K562 (cell line): ENCODE results near the gene DGKZ. TPM values are rescaled to one million over a fixed set of nuclear protein-coding genes. Genes with fewer than 3 reads are reported as not detected.

Source experiments
- ATAC-seq: fragments of 200-7000 bp; cut with Tn5 transposase; 3 replicates; pipeline ENCODE4 v1.9.1; 2020; ENCODE audit warnings: moderate library complexity
- BruUV-seq: library from RNA; stranded (reverse); fragments of 400-500 nt; replicated peaks from 2 replicates; lab custom pipeline; 2021; lab: Mats Ljungman, UMichigan
- CTCF ChIA-PET: fragments of 300-600 bp; formaldehyde crosslinking; extraction: SDS; loops from one replicate; lab custom pipeline; 2021; ENCODE audit warnings: low intra/inter-chr PET ratio; lab: Yijun Ruan, JAX
- POLR2A ChIA-PET: fragments of 300-600, 350-650 bp; sonication (Branson Sonifier 250); formaldehyde crosslinking; extraction: SDS; loops from one replicate; lab custom pipeline; 2021; ENCODE audit warnings: antibody characterized with exemption, inconsistent platforms; lab: Yijun Ruan, JAX
- DNase-seq, 4 experiments: peaks; one replicate each; pipeline versions ENCODE4 v3.0.0 to v3.0.0-alpha.2; 2011 to 2018; ENCODE audit warnings: low spot score in 3 of 4, mixed read lengths in 3 of 4; ENCODE audit errors: extremely low read depth in 1 of 4
- FAIRE-seq: peaks from 2 replicates; lab custom pipeline; 2011; peaks lifted over from hg19 to GRCh38; lab: Jason Lieb, UNC
- H2AFZ ChIP-seq: 2 replicates; pipeline ENCODE4 v1.6.0; 2011; ENCODE audit warnings: low read depth, low read length, control low read depth, inconsistent platforms
- H3K27ac ChIP-seq: fragments of 200-600 bp; 3 replicates; pipeline ENCODE4 v1.8.0; 2011; ENCODE audit warnings: low read depth, mild to moderate bottlenecking, control low read depth, inconsistent platforms, low read length, moderate library complexity, mixed read lengths; ENCODE audit errors: extremely low read depth
- H3K27me3 ChIP-seq, 2 experiments: fragments of 300-600 bp in 1 of 2; 2 replicates in 1 of 2; 3 replicates in 1 of 2; pipeline versions ENCODE4 v1.6.0 to v1.8.0; 2011; ENCODE audit warnings: inconsistent platforms in 2 of 2, low read length in 2 of 2, mild to moderate bottlenecking in 1 of 2, mixed read lengths in 1 of 2, moderate library complexity in 1 of 2; ENCODE audit not compliant: control insufficient read depth in 2 of 2, insufficient read depth in 2 of 2
- H3K36me3 ChIP-seq: fragments of 300-600 bp; 3 replicates; pipeline ENCODE4 v1.8.0; 2011; ENCODE audit warnings: mild to moderate bottlenecking, low read length, inconsistent platforms; ENCODE audit not compliant: control insufficient read depth, insufficient read depth
- H3K4me1 ChIP-seq, 2 experiments: fragments of 200-600 bp in 1 of 2; replicated peaks in 1 of 2; 2 replicates in 1 of 2; 3 replicates in 1 of 2; pipeline versions ENCODE4 v1.5.1 to v1.8.0; 2011; ENCODE audit warnings: inconsistent platforms in 2 of 2, low read length in 2 of 2, mild to moderate bottlenecking in 1 of 2, mixed read lengths in 1 of 2, moderate library complexity in 1 of 2; ENCODE audit not compliant: control insufficient read depth in 2 of 2, insufficient read depth in 2 of 2
- H3K4me2 ChIP-seq: 2 replicates; pipeline ENCODE4 v1.6.1; 2011; ENCODE audit warnings: low read length, control low read depth, inconsistent platforms, mixed read lengths; ENCODE audit not compliant: insufficient read depth
- H3K4me3 ChIP-seq: fragments of 200-600 bp; sonication (generic), shearing (Covaris generic); 2 replicates; pipeline ENCODE4 v1.5.1; 2016; ENCODE audit warnings: control low read depth, inconsistent platforms
- H3K79me2 ChIP-seq: fragments of 200-600 bp; 3 replicates; pipeline ENCODE4 v1.8.0; 2011; ENCODE audit warnings: low read length, inconsistent platforms; ENCODE audit not compliant: control insufficient read depth, insufficient read depth
- H3K9ac ChIP-seq, 2 experiments: 2 replicates each; pipeline versions ENCODE4 v1.6.0 to v1.6.1; 2011; ENCODE audit warnings: low read depth in 2 of 2, low read length in 2 of 2, control low read depth in 1 of 2, inconsistent platforms in 1 of 2, mild to moderate bottlenecking in 1 of 2, mixed read lengths in 1 of 2; ENCODE audit not compliant: insufficient read depth in 1 of 2
- H3K9me1 ChIP-seq: one replicate; pipeline ENCODE4 v1.6.0; 2011; ENCODE audit warnings: inconsistent platforms, mild to moderate bottlenecking, low read length, moderate library complexity; ENCODE audit not compliant: control insufficient read depth, insufficient read depth
- H3K9me3 ChIP-seq: replicated peaks from 2 replicates; pipeline ENCODE4 v1.5.1; 2011; ENCODE audit warnings: low read depth, low read length, inconsistent platforms; ENCODE audit not compliant: control insufficient read depth, insufficient read depth
- H4K20me1 ChIP-seq: replicated peaks from 2 replicates; pipeline ENCODE4 v1.6.1; 2011; ENCODE audit warnings: low read length, inconsistent platforms, mixed read lengths; ENCODE audit not compliant: control insufficient read depth, insufficient read depth
- CEBPB ChIP-seq: fragments of 450-650 bp; IDR thresholded peaks from 2 replicates; pipeline ENCODE4 v1.6.1; 2016; ENCODE audit warnings: missing genetic modification characterization, missing compliant biosample characterization
- GABPB1 ChIP-seq: sonication (generic); formaldehyde crosslinking; IDR thresholded peaks from 2 replicates; pipeline ENCODE4 v1.8.0; 2022; ENCODE audit warnings: mild to moderate bottlenecking, missing genetic modification reagents
- POLR2G ChIP-seq: fragments of 200-400 bp; formaldehyde crosslinking; IDR thresholded peaks from 2 replicates; pipeline ENCODE4 v1.6.1; 2017; ENCODE audit warnings: low read depth, mild to moderate bottlenecking, antibody characterized with exemption, low read length, moderate library complexity
- SMARCA4 ChIP-seq: fragments of 450-650 bp; IDR thresholded peaks from 2 replicates; pipeline ENCODE4 v1.6.1; 2016
- U2AF2 ChIP-seq: fragments of 200-400 bp; formaldehyde crosslinking; optimal IDR thresholded peaks from 2 replicates; pipeline ENCODE3; 2017; ENCODE audit warnings: low read depth, mild to moderate bottlenecking, low read length
- ZNF232 ChIP-seq: sonication (generic); formaldehyde crosslinking; IDR thresholded peaks from 2 replicates; pipeline ENCODE4 v1.8.0; 2022; ENCODE audit warnings: mild to moderate bottlenecking, missing genetic modification reagents
- WGBS: fragments of 100-300 bp; shearing (Covaris generic); methylation state at CpG from one replicate; pipeline ENCODE4 v1.1.6; 2016; ENCODE audit warnings: low coverage, mixed read lengths; ENCODE audit not compliant: insufficient coverage; ENCODE audit errors: missing lambda C conversion rate; 5-methylcytosine and 5-hydroxymethylcytosine counted together
- in situ Hi-C: fragments of 300-500 bp; cut with MboI; formaldehyde crosslinking; loops from 4 replicates; pipeline ENCODE4 v1.15.0; 2018; ENCODE audit warnings: inconsistent platforms, mixed read lengths
- intact Hi-C: fragments of 100-400 bp; cut with micrococcal nuclease; formaldehyde crosslinking; loops from 2 replicates; pipeline ENCODE4 v1.14.2; 2022
- polyA plus RNA-seq, 8 experiments: library from polyadenylated mRNA; depleted of rRNA in 4 of 8; stranded (reverse) in 5 of 8; unstranded in 3 of 8; fragments of >200 nt; fragmentation: Nextera tagmentation in 2 of 8; fragmentation: Illumina TruSeq in 1 of 8; extraction: Ambion mirVana in 2 of 8; extraction: Trizol in 1 of 8; gene quantifications; 2 replicates each; pipeline versions ENCODE4 v1.2.1 to v1.2.3, GENCODE V29; 2011 to 2014; ENCODE audit warnings: inconsistent platforms in 1 of 8, missing spikeins in 1 of 8
- total RNA-seq, 7 experiments: library from RNA; depleted of rRNA in 6 of 7; stranded (reverse); fragments of >200 nt in 6 of 7; fragmentation: Illumina TruSeq in 2 of 7; extraction: Trizol in 2 of 7; gene quantifications; 2 replicates each; pipeline versions ENCODE4 v1.2.1 to v1.2.3, GENCODE V29; 2011 to 2021; ENCODE audit warnings: low replicate concordance in 1 of 7

The DGKZ gene
- total and polyA plus RNA-seq, 9 of the 15 experiments (the other 6 are each of a cell fraction or from before 2014, with no cell fraction given) = 0.51 to 100 (median 44.2) TPM

- BruUV-seq = no TSS peak
- Histone ChIP-seq H3K9me3 (no peaks in the 10 kb centered on the region), H3K4me3 (no peak overlapping the region), H3K36me3 (peaks cover 48% of the 10 kb centered on the region; the same call in 2 of the 3 replicates), H3K27ac (peak overlapping the region; percentile 70), H3K27me3 (no peaks in the 10 kb centered on the region), H3K79me2 (no peaks in the 10 kb centered on the region), H2AFZ (peak overlapping the region; percentile 85), H3K4me1 (peaks cover 20 to 46% of the 10 kb centered on the region in 2 experiments), H3K9ac (peak overlapping the region; percentile 36 to 53; a peak in 3 of 4 replicates), H4K20me1 (no peaks in the 10 kb centered on the region), H3K9me1 (no peaks in the 10 kb centered on the region), H3K4me2 (peak overlapping the region; percentile 23; the same call in 1 of the 2 replicates)
- DNase-seq (no peak), FAIRE-seq (peak; percentile 40), ATAC-seq (no peak; the same call in 2 of the 3 replicates)
- TF ChIP-seq GABPB1 (0 out of 2 replicates have a peak, but pooled peaks have one; percentile 7), U2AF2 (no peak)
- ChIA-PET CTCF (no interaction called here), POLR2A (interaction anchor here (0.7 to 0.9 kb wide), 3 partner anchors 12 to 76 kb away, joined by 3 to 4 read pairs (median 3); no protein-coding TSS in a partner anchor)
- 77% methylated on average over 3 of the region's 5 CpGs for WGBS
- in situ Hi-C loops (loop anchor here (10.0 kb wide), 1 partner anchor 74 kb away; no protein-coding TSS in a partner anchor), intact Hi-C loops (loop anchor here (5.0 kb wide), 1 partner anchor 48 kb away; no protein-coding TSS in a partner anchor)
Measured at GRCh38 chr11:46319074-46319453, 28.2 kb upstream of the DGKZ start.

GRCh38 chr11:46321757-46322156 lies 25.5 kb upstream of the DGKZ start:
- POLR2A ChIA-PET = interaction anchor here (1.0 kb wide), 1 partner anchor 9 kb away, joined by 3 read pairs; no protein-coding TSS in a partner anchor
- H3K9ac ChIP-seq = no peak overlapping the region
- no peak overlapping the region for H3K27ac ChIP-seq
- H3K27me3 ChIP-seq = peaks cover 0 to under 1% of the 10 kb centered on the region in 2 experiments; a peak in 1 of 5 replicates
- H3K4me3 ChIP-seq = no peak overlapping the region
- in situ Hi-C loops (no loop called here), intact Hi-C loops (no loop called here)
- H4K20me1 ChIP-seq = no peaks in the 10 kb centered on the region
- no peaks in the 10 kb centered on the region for H3K9me3 ChIP-seq
- H3K79me2 ChIP-seq = no peaks in the 10 kb centered on the region
- DNase-seq = no peak
- WGBS = 83% methylated on average over 2 of the region's 2 CpGs
- no peak overlapping the region for H3K4me2 ChIP-seq
- no peak for ATAC-seq
- TF ChIP-seq CEBPB (tag) = peak; percentile 76
- no peak for TF ChIP-seq POLR2G
- no peak for TF ChIP-seq ZNF232 (CRISPR knock-in tag)
- no peak for TF ChIP-seq SMARCA4
- FAIRE-seq = no peak
- CTCF ChIA-PET = no interaction called here
- no peak overlapping the region for H2AFZ ChIP-seq
- H3K4me1 ChIP-seq = peaks cover 17 to 27% of the 10 kb centered on the region in 2 experiments
- H3K9me1 ChIP-seq = no peaks in the 10 kb centered on the region
- H3K36me3 ChIP-seq = peaks cover 30% of the 10 kb centered on the region; the same call in 2 of the 3 replicates
- BruUV-seq = no TSS peak
